CD4-positive, alpha-beta T cell treated with Interleukin-15 for 1 hour (primary cell): ENCODE results near the gene CACNA1D.
"Not testable (repeated sequence)": the region's sequence is repeated elsewhere in the genome, so short reads cannot be mapped to it uniquely, and the experiment has no call there.

Source experiments
- DNase-seq: peaks from one replicate; pipeline ENCODE4 v3.0.0-alpha.2; 2020

Gene CACNA1D

DNA sequence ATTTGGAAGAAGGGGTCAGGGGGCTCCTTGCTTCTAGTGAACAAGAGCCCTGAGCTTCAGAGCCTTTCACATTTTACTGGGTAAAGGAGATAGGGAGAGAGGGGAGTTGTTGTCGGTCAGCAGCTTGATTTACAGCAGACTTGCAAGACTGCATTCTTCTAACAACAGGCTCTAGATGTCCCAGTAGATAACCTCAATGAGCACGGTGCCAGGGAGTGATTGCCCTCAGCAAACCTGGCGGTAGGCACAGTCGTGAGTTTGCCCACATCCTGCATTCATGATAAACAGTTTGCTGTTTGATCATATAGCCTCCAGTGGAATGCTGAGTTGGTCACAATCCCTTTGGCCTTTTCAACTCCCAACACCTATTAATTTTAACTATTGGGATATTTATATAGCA, 170.4 kb downstream of the CACNA1D start:
- DNase-seq: not testable (repeated sequence)

DNA sequence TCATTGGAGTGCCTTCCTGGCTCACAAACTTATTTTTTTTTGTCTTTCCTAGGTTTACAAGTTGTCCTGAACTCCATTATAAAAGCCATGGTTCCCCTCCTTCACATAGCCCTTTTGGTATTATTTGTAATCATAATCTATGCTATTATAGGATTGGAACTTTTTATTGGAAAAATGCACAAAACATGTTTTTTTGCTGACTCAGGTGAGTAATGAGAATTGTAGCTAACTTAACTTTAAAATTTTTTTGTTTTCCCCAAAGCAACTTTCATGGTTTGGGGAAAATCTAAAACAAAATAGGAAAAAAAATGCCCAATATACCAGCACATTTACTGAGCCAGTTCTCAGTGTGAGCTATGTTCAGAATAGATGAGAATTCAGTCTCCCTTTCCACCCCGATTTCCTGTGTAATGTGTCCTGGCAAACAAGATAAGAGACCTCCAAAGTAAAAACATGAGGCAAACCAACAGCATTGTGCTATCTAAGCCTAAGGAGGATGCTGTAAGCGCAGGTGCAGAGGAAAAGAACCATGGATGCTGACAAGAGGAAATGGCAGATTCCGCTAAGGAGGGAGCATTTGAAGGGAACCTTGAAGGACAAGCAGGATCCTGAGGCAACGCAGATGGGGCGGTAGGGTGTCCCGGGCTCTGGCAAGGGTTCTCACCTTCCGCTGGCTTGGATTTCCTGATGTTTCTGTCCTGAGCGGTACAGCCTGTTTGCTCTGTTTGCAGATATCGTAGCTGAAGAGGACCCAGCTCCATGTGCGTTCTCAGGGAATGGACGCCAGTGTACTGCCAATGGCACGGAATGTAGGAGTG, 171.4 kb downstream of the CACNA1D start:
- DNase-seq: no peak

DNA sequence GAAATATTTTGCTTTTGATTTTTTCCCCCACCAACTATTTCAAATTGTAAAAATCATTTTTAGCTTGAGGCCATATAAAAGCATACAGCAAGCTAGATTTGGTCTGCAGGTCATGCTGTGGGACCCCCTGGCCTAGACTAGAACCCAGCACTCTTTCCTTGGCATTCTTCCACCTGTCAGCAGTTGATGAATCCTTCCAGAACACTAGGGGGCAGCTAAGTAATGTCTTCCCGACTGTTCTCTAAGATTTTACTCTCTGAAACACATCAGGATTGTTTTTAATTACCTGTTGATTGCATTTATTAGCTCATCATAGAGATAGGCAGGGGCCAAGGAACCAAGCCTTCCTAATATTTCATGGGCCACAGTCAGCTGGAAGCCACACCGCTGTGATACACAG, 174.5 kb downstream of the CACNA1D start:
- no peak for DNase-seq

- no peak for DNase-seq
Observed at GRCh38 chr3:53670721-53671120, 176.3 kb downstream of the CACNA1D start.

DNA sequence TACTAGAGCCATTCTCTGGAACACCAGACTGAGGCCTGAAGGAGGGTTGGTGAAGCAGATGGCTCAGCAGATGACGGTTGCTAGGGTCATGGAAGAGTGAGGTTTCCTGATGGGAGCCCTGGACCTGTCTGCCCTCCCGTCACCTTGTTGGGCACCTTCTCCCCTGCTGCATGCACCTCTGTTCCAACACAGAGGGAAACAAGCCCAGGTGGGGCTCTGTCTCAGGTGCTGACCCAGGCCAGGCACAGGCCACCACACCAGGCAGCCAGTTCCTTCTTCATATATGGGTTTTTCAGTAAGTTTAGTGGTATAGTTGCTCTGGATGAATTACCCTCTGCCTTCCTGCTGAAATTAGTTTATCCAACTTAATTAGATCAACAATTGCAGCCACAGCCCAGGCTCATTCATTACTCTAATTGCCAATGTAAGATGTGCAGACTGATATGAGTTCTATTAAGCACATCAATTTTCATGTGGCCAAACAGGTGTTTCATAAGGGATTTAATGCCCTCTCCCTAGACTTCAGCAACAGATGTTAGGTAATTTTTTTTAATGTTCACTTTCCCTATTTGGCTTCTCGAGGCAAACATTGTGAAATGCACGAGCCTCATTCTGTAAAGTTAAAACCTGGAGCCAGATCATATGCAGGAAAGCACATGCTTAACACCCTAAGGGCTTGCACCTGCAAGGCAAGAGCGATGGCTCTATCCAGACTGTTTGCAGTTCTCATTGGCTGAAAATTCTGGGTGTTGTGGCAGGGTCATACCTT, 177.0 kb downstream of the CACNA1D start:
- DNase-seq: no peak

DNA sequence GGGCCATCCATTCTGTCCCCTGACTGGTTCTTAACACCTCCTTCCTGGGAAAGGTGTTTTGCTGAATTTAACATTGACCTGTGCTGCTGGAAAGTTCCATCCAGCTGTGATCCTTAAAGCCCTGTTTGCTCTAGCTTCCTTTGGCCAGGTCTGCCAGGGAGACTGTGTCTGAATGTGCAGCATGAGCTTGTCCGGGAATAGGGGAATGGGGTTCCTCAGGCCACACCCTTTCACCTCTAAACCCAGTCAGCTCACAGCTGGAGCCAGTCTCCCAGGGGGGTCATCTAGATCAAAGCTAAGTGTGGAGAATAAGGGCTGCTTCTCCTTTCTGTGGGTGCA, 177.5 kb downstream of the CACNA1D start:
- DNase-seq: no peak

DNA sequence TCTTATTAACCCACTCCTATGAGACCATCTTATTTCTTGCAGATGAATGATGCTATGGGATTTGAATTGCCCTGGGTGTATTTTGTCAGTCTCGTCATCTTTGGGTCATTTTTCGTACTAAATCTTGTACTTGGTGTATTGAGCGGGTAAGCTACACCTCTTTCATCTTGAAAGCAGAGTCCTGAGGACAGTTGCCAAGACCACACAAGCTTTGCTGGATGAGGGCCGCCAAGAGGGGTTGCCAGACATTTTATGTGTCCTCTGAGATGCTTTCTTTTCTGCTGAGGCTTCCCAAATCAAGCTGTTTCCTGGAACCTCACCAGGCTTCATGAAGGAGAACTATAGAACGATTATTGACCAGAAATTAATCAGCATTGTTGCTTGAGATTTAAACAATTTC, 178.6 kb downstream of the CACNA1D start:
- DNase-seq: no peak

DNA sequence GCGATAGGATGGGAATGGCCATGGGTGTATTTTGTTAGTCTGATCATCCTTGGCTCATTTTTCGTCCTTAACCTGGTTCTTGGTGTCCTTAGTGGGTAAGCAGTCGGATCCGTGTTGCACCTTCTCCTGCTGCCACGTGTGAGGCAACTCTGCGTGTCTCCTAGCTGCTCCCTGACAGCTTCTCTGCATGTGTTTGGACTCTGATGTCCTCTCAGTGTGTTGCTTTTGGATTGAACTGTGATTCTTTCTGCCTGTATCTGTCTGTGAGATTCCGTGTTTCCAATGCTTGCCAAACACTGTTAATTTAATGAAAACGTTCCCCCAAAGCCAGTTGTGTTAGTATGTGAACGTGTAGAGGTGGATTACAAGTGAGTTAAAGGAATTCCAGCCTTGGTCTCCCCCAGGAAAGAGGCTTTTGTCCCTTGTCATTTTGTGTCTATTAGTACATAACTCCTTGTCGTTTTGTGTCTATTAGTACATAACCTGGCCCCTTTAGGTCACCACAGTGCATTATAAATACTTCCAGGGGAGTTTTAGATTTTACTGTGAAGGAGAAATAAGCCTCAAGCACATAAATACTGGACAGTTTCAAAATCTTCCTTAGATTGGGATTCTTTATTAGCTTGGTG, 179.4 kb downstream of the CACNA1D start:
- DNase-seq: no peak

- DNase-seq: no peak
Observed at GRCh38 chr3:53674582-53674981, 180.2 kb downstream of the CACNA1D start.

DNA sequence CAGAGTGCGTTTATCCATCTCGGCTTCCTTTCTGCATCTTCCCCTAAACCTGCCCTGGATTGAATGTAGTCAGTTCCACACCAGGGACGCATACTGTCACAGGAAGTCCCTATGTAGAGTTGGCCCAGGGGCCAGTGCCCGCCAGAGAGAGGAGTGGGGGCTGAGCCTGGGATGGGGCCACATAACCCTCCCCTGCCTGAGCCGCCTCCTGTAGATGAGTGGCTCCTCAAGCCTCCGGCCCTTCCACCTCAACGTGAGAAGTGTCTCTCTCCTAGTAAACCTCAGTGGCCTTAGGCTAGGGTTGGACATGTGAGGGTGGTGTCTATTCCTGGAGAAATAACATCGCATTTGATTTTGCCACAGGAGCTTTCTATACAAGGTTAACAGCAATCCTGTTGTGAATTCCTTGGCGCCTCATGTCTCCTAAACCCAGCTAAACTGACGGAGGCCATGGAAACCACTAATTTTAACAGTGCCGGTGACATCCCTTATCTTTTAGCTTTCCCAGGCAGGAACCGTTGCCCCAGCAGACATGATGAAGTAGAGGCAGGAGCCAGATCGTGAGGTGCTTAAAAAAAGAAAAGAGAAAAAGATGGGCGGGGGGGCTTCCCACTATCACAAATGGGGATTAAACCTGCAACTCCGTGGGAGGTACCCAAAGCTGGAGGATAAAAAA, 180.7 kb downstream of the CACNA1D start:
- no peak for DNase-seq

GRCh38 chr3:53675942-53676341, 181.5 kb downstream of the CACNA1D start:
- DNase-seq: no peak

DNA sequence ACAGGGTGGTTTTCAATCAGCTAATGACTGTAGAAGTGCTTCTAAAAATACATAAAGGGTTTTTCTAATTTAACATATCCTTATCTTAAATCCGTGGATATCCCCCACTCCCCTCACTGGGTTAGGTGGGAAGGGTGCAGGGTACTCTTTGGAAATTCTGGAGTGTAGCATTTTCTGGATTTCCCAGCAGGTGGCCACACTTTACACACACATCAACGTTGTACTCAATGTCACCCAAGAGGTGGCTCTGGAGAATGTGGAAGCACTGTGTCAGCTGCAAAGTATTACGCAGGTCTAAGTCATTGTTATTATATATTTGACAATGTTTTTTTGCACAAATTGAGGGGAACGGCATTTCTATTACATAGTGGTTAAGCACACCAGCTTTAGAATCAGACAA, 183.0 kb downstream of the CACNA1D start:
- DNase-seq: no peak

GRCh38 chr3:53680028-53680427, 185.6 kb downstream of the CACNA1D start:
- DNase-seq: no peak

- no peak for DNase-seq
Observed at GRCh38 chr3:53682807-53683206, 188.4 kb downstream of the CACNA1D start.

DNA sequence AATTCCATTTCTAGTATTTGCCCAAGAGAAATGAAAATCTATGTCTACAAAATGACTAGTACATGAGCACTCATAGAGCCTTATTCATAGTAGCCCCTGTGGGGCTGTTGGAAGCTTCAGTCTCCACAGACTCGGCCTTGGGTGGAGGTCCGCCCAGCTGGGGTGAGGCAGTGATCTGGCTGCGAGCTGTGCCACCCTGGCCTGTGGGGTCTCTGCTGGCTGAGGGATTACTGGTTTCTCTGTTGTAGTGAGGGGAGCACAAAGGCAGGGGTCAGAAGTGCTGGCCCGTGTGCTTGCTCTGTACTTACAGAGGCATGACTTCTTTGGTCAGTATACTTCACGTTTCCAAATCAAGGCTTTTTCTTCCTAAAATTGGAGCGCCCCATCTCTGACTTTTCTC, 193.7 kb downstream of the CACNA1D start:
- no peak for DNase-seq

DNA sequence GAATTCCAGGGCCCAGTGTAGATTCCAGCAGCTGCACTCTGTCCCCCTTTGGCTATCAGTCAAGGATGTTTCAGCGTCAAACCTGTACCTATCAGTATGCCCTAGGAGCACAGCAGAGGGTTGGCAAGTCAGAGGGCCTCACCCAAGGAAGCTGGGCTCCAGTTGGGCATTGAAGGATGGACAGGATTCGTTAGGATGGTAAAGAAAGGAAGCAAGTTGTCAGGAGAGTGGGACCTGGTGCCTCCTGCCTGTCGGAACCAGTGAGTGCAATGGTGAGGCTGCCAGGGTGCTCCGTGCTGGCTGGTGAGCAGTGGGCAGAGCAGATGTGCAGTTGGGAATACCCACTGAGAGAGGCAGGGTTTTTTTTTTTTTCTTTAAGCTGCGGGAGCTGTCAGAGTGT, 194.6 kb downstream of the CACNA1D start:
- DNase-seq: no peak

DNA sequence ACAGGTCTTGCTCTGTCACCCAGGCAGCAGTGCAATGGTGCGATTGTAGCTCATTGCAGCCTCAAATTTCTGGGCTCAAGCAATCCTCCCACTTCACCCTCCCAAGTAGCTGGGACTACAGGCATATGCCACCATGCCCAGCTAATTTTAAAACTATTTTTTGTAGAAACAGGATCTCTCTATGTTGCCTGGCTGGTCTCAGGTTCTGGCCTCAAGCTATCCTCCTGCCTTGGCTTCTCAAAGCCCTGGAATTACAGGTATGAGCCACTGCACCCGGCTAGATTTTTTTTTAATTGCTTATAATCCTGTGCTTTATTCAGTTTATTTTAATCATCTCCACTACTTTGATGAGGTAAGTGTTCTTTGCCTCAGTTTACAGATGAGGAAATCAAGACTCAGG, 195.3 kb downstream of the CACNA1D start:
- no peak for DNase-seq

DNA sequence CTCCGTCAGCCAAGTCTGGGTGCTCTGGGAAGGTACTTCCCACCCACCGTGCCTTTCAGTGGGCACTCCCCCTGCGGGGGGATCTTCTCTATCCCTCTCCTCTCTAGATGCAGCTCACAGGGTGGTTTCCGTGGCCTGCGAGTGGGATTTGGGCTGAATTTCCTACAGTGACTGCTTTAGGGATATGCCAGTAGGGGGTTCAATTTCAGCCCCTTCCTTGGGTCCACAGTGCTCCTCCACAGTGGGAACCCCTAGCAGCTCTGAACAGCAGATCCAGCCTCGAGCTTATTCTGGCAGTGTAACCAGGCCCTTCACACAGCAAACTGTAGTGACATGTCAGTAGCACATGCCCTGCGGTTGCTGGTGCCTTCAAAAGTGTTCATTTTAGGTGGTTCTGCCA, 196.1 kb downstream of the CACNA1D start:
- DNase-seq: no peak

- no peak for DNase-seq
Observed at GRCh38 chr3:53691349-53691748, 196.9 kb downstream of the CACNA1D start.

DNA sequence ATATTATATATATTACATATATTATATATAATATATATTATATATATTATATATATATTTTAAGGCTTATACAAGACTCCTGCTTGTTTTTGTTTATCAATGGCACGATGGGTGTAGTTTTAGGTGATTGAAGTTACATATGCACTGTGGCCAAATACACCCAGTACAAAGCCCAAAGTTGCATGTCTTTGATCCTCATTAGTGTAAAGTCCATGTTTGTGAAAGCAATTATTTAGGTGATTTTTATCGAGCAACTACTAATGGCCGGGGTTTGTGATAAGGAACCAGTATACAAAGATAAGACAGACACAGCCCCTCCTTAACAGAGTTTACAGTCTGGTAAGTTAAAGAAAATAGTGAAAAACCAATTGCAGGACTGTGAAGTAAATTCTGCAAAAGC, 197.5 kb downstream of the CACNA1D start:
- no peak for DNase-seq

DNA sequence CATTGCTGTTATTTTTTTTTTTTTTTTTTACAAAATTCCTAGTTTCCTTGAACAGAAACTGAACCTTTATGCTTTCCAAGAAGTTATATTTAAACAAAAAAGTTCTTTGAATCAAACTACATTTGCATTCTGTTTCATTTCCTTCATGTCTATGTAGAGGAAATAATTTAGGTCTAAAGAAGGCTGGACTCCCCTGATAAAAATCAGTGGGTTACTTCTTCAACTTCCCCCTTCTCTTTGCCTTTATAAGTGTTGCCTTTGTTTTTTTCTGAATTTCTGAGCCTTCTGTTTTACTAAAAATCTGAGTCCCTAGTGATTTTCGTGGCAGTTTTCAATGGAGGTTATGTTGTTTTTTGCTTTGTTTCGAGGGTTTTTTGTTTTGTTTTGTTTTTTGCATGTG, 199.0 kb downstream of the CACNA1D start:
- DNase-seq: no peak

DNA sequence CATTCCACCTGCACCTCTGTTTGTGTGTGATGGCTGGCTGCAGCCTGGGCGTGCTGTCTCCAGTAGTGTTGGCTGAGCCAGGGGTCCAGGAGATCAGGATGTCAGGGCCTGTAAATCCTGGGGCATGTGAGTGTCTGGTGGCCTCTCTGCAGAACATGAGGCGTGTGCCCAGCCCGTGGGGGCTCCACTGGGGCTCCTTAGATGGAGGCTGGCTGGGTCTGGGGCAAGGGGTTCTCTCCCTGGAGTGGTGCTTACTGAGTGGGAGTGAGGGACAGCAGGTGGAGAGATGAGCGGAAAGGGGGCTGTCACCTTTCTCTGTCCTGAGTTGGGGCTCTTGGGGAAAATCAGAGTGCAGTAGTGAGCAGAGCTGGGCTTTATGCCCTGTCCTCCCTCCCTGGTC, 199.6 kb downstream of the CACNA1D start:
- no peak for DNase-seq

GRCh38 chr3:53694666-53695323, 200.4 kb downstream of the CACNA1D start:
- no peak for DNase-seq
